GM19035 (cell line): ENCODE data around the gene DHX34.
"Not testable (repeated sequence)": the region's sequence is repeated elsewhere in the genome, so short reads cannot be mapped to it uniquely, and the experiment has no call there.

Source experiments
- ATAC-seq: cut with Tn5 transposase; IDR thresholded peaks from one replicate; pipeline ENCODE4 v1.9.1; 2021; ENCODE audit not compliant: unreplicated experiment

Gene DHX34

GRCh38 chr19:47363758-47364531 lies 14.8 kb downstream of the DHX34 start:
- no peak for ATAC-seq

DNA sequence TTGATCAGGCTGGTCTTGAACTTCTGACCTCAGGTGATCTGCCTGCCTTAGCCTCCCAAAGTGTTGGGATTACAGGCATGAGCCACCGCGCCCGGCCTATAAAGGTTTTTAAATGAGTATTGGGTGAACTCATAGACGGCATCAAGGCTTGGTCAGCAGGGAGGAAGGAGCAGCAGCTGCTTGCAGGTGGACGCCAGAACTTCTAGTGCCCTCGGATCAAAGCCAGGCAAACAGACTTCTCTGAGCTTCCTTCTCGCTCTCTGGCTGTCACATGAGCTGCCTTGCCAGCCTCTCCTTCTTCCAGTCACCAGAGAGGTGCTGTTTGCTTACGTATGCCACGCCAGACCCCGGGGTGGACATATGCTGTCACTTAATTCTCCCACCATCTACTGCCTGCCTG lies 16.3 kb downstream of the DHX34 start:
- not testable (repeated sequence) for ATAC-seq

- ATAC-seq = no peak
These were observed 21.0 kb downstream of the DHX34 start for GRCh38 chr19:47370045-47370611.

GRCh38 chr19:47371261-47371660 lies 22.1 kb downstream of the DHX34 start:
- ATAC-seq = no peak

GRCh38 chr19:47372603-47373002 lies 23.5 kb downstream of the DHX34 start:
- ATAC-seq = no peak

GRCh38 chr19:47373246-47374240 lies 24.4 kb downstream of the DHX34 start:
- ATAC-seq = no peak

DNA sequence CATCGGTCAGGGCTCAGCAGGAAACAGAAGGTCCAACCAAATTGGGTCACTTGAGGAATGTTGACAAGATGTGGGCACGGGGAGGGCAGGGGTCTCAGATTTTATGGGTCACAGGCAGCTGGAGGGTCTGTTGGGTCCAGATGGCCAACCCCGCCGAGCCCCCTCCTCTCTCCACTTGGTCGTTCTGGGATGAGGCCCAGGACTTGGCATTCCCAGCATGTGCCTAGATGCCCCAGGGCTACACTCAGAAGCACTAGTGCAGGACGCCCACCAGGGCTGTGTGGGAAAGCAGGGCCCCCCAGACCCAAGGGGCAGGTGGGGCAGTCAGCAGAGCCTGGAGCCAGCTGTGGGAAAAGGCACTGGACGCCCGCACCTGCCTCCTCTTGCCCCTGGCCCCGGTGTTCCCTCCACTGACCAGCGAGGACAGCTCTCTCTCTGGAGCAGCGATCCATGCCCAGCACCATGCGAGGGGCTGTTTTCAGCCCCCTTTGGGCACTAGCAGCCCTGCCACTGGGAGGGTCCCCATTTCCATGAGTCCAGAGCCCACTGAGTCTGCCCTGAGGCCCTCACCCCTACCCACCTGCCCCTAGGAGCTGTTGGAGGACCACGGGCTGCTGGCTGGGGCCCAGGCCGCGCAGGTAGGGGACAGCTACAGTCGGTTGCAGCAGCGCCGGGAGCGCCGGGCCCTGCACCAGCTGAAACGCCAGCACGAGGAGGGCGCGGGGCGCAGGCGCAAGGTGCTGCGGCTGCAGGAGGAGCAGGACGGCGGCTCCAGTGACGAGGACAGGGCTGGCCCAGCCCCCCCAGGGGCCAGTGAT lies 26.0 kb downstream of the DHX34 start:
- no peak for ATAC-seq

GRCh38 chr19:47375694-47376588 lies 26.8 kb downstream of the DHX34 start:
- no peak for ATAC-seq

DNA sequence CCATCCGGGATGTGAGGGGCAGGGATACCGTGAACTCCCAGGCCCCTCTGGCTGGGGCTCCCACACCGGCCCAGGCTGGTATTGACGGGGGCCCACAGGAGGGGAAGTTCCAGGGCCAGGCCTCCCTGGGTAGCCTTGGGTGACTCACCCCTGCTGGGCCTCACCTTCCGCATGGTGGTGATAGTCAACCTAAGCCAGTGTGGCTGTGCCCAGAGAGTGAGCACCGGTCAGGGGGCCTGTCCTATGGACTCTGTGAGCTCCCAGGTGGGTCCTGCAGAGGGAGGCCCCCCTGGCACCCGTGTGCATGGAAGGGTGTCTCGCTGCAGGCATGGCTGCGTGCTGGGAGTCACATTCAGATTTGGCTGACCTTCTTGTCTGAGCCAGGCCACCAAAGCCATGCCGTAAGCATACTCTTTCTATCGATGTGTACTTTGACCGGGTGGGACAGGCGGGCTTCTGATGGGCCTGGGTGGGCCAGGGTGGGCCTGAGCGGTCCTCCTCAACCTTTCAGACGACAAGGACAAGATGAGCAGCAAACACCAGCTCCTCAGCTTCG lies 27.6 kb downstream of the DHX34 start:
- no peak for ATAC-seq

- ATAC-seq = no peak
These were observed 28.1 kb downstream of the DHX34 start for GRCh38 chr19:47377208-47377701.

DNA sequence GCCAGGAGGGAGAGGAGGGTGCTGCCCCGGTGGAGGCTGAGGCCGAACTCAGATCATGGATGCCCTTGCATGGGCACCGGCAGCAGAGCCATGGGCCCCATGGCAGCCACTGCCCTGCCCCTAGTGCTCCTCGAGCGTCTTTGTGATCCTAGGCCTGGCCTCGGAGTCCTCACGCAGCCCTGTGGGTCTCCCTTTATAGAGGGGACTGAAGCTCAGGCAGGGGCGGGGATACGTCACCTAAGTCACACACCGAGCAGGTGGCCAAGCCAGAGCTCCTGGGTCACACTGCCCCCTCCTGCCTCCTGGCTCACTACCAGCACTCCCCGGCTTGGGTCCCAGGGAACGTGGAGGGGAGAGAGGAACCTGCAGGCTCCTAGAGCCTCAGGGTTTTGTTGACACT lies 28.7 kb downstream of the DHX34 start:
- no peak for ATAC-seq

DNA sequence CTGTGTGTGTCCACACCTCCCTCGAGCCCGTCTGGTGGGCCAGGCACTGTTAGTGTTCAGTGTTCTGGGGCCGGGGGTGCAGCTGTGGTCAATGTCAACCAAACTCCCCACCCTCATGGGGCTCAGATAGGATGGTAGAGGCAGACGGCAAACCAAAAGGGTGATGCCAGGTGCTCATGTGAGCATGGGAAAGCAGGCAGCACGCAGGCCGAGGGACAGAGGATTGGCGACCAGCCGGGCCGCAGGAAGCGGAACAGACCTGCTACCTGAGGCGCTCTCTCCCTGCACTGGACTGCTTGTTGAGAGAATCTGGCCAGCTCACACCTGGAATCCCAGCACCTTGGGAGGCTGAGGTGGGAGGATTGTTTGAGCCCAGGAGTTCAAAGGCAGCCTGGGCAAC lies 29.1 kb downstream of the DHX34 start:
- no peak for ATAC-seq

- no peak for ATAC-seq
These were observed 30.3 kb downstream of the DHX34 start for GRCh38 chr19:47379381-47379938.

DNA sequence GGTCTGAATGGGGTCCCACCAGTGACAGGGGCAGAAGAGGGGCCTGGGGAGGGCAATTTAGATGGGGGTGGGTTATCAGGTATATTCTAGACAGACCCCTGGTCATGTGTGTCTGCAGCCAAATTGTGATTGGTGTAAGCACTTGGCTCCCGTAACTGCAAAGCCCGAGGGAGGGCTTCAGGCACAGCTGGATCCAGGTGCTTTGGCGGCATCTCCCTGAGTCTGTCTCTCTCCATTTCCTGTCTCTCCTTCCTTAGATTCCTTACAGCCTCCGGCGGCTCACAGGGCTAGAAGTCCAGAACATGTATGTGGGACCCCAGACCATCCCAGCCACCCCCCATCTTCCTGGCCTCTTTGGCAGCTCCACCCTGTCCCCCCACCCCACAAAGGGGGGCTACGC lies 31.4 kb downstream of the DHX34 start:
- no peak for ATAC-seq

- ATAC-seq = no peak
These were observed 32.0 kb downstream of the DHX34 start for GRCh38 chr19:47381121-47381520.

GRCh38 chr19:47381653-47382279 lies 32.7 kb downstream of the DHX34 start:
- ATAC-seq = no peak

DNA sequence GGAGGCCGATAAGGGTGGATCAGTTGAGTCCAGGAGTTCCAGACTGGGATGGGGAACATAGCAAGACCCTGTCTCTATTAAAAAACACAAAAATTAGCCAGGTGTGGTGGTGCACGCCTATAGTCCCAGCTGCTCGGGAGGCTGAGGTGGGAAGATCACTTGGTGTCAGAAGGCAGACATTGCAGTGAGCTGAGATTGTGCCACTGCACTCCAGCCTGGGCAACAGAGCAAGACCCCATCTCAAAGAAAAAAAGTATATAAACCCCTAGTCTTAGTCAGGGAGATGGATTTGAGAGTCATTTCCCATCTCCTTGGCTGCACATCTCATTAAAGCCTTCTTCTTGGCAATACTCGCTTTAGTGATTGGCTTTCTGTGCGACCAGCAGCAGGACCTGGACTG lies 34.8 kb downstream of the DHX34 start:
- not testable (repeated sequence) for ATAC-seq

DNA sequence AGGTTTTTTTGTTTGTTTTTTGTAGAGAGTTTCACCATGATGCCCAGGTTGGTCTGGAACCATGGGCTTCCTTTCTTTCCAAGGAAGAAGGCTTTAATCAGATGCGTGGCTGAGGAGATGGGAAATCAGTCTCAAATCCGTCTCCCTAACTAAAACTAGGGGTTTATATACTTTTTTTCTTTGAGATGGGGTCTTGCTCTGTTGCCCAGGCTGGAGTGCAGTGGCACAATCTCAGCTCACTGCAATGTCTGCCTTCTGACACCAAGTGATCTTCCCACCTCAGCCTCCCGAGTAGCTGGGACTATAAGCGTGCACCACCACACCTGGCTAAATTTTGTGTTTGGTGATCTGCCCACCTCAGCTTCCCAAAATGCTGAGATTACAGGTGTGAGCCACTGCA lies 35.4 kb downstream of the DHX34 start:
- not testable (repeated sequence) for ATAC-seq
